Ishikawa (cell line): ENCODE results near the gene MAGOH.

ENCODE experiments used
- CEBPB ChIP-seq: IDR thresholded peaks from 2 replicates; pipeline ENCODE4 v1.6.1; 2012
- CREB1 ChIP-seq: IDR thresholded peaks from 2 replicates; pipeline ENCODE4 v1.6.1; 2012; ENCODE audit warnings: low read depth
- EGR1 ChIP-seq: IDR thresholded peaks from 2 replicates; pipeline ENCODE4 v1.6.1; 2012
- EP300 ChIP-seq: IDR thresholded peaks from 2 replicates; pipeline ENCODE4 v1.6.1; 2012; ENCODE audit warnings: borderline replicate concordance
- FOXM1 ChIP-seq: IDR thresholded peaks from 2 replicates; pipeline ENCODE4 v1.6.1; 2012; ENCODE audit warnings: low read depth, borderline replicate concordance
- MAX ChIP-seq: IDR thresholded peaks from 2 replicates; pipeline ENCODE4 v1.6.1; 2012
- NFIC ChIP-seq: IDR thresholded peaks from 2 replicates; pipeline ENCODE4 v1.6.1; 2012
- RAD21 ChIP-seq: IDR thresholded peaks from 2 replicates; pipeline ENCODE4 v1.6.1; 2012; ENCODE audit warnings: low read depth
- REST ChIP-seq: IDR thresholded peaks from 2 replicates; pipeline ENCODE4 v1.6.1; 2012; ENCODE audit warnings: low read depth, mild to moderate bottlenecking
- TAF1 ChIP-seq: IDR thresholded peaks from 2 replicates; pipeline ENCODE4 v1.6.1; 2012; ENCODE audit warnings: low read depth, mild to moderate bottlenecking
- TCF12 ChIP-seq: IDR thresholded peaks from 2 replicates; pipeline ENCODE4 v1.6.1; 2012; ENCODE audit warnings: low read depth
- TEAD4 ChIP-seq: IDR thresholded peaks from 2 replicates; pipeline ENCODE4 v1.6.1; 2012
- USF1 ChIP-seq: IDR thresholded peaks from 2 replicates; pipeline ENCODE4 v1.6.1; 2012
- YY1 ChIP-seq: IDR thresholded peaks from 2 replicates; pipeline ENCODE4 v1.6.1; 2012; ENCODE audit warnings: low read depth
- ZBTB7A ChIP-seq: IDR thresholded peaks from 2 replicates; pipeline ENCODE4 v1.6.1; 2012; ENCODE audit warnings: low read depth

MAGOH gene

GRCh38 chr1:53275566-53275965 lies 37.2 kb upstream of the MAGOH start:
- no peak for TF ChIP-seq NFIC
- TF ChIP-seq YY1 = no peak
- no peak for TF ChIP-seq MAX
- no peak for TF ChIP-seq EGR1
- no peak for TF ChIP-seq TCF12
- no peak for TF ChIP-seq CEBPB
- TF ChIP-seq REST = no peak
- no peak for TF ChIP-seq EP300
- TF ChIP-seq ZBTB7A = no peak
- TF ChIP-seq CREB1 = no peak
- TF ChIP-seq RAD21 = no peak

- TF ChIP-seq EGR1 = no peak
- TF ChIP-seq RAD21 = no peak
- TF ChIP-seq MAX = no peak
- TF ChIP-seq NFIC = no peak
- no peak for TF ChIP-seq TAF1
- TF ChIP-seq USF1 = no peak
- no peak for TF ChIP-seq CEBPB
- TF ChIP-seq ZBTB7A = no peak
- no peak for TF ChIP-seq CREB1
- TF ChIP-seq TCF12 = no peak
Measured at GRCh38 chr1:53274541-53275185, 36.3 kb upstream of the MAGOH start.

- TF ChIP-seq RAD21 = no peak
- no peak for TF ChIP-seq TEAD4
- no peak for TF ChIP-seq EP300
- no peak for TF ChIP-seq YY1
- no peak for TF ChIP-seq USF1
- TF ChIP-seq ZBTB7A = no peak
- no peak for TF ChIP-seq EGR1
- TF ChIP-seq CEBPB = no peak
- TF ChIP-seq NFIC = no peak
- no peak for TF ChIP-seq TAF1
- TF ChIP-seq FOXM1 = no peak
Measured at GRCh38 chr1:53274026-53274425, 35.7 kb upstream of the MAGOH start.

- no peak for TF ChIP-seq CREB1
- no peak for TF ChIP-seq NFIC
- TF ChIP-seq EP300 = no peak
- no peak for TF ChIP-seq ZBTB7A
- TF ChIP-seq TEAD4 = no peak
Measured at GRCh38 chr1:53273526-53273925, 35.2 kb upstream of the MAGOH start.

- TF ChIP-seq TEAD4 (no peak), MAX (no peak), RAD21 (no peak), FOXM1 (no peak), EP300 (no peak), TAF1 (no peak), NFIC (no peak), CEBPB (no peak), CREB1 (no peak), YY1 (no peak), ZBTB7A (no peak), TCF12 (no peak), USF1 (no peak), REST (no peak), EGR1 (no peak)
Measured at GRCh38 chr1:53272349-53272748, 34.0 kb upstream of the MAGOH start.
